SU-DHL-6 (cell line): ENCODE results near the gene PPIA.

Experiments used
- H2AFZ ChIP-seq: fragments of 200-600 bp; sonication (generic); 2 replicates; pipeline ENCODE4 v1.6.1; 2014; ENCODE audit warnings: low read depth, mild to moderate bottlenecking, moderate library complexity, mixed read lengths, antibody characterized with exemption, low read length; ENCODE audit not compliant: severe bottlenecking
- H3F3A ChIP-seq: fragments of 200-600 bp; shearing (Covaris generic); 2 replicates; pipeline ENCODE4 v1.6.0; 2016; ENCODE audit warnings: antibody characterized with exemption, mild to moderate bottlenecking; ENCODE audit not compliant: insufficient read depth
- H3K27ac ChIP-seq: fragments of 200-600 bp; sonication (generic); 2 replicates; pipeline ENCODE4 v1.5.1; 2016; ENCODE audit warnings: low read depth, mild to moderate bottlenecking, low read length, moderate library complexity, mixed read lengths
- H3K27me3 ChIP-seq: fragments of 200-600 bp; sonication (generic), shearing (Covaris generic); 2 replicates; pipeline ENCODE4 v1.6.0; 2014; ENCODE audit warnings: mild to moderate bottlenecking, low read length
- H3K36me3 ChIP-seq: fragments of 200-600 bp; sonication (generic); 2 replicates; pipeline ENCODE4 v1.6.1; 2014; ENCODE audit warnings: mild to moderate bottlenecking, low read length, mixed read lengths
- H3K4me2 ChIP-seq: fragments of 300-600, 200-600 bp; shearing (Covaris generic), sonication (generic); 2 replicates; pipeline ENCODE4 v1.6.0; 2014; ENCODE audit warnings: low read length, low read depth, mild to moderate bottlenecking; ENCODE audit not compliant: poor library complexity, severe bottlenecking
- H3K4me3 ChIP-seq: fragments of 200-600 bp; sonication (generic); 2 replicates; pipeline ENCODE4 v1.5.1; 2014; ENCODE audit warnings: antibody characterized with exemption, low read length, mild to moderate bottlenecking, mixed read lengths; ENCODE audit not compliant: insufficient read depth, poor library complexity, severe bottlenecking
- H3K79me2 ChIP-seq: fragments of 200-600 bp; sonication (generic); 2 replicates; pipeline ENCODE4 v1.6.1; 2014; ENCODE audit warnings: mild to moderate bottlenecking, low read length, moderate library complexity; ENCODE audit not compliant: insufficient read depth
- H3K9ac ChIP-seq: fragments of 200-600 bp; sonication (generic); 2 replicates; pipeline ENCODE4 v1.7.0; 2014; ENCODE audit warnings: mild to moderate bottlenecking, low read length
- H3K9me2 ChIP-seq: fragments of 200-600 bp; sonication (generic); replicated peaks from 2 replicates; pipeline ENCODE4 v1.6.1; 2014; ENCODE audit warnings: low read length; ENCODE audit not compliant: insufficient read depth
- H3K9me3 ChIP-seq: fragments of 200-600 bp; sonication (generic); 2 replicates; pipeline ENCODE4 v1.6.1; 2014; ENCODE audit warnings: low read length, mixed read lengths; ENCODE audit not compliant: insufficient read depth
- H4K20me1 ChIP-seq: fragments of 200-600 bp; sonication (generic); 2 replicates; pipeline ENCODE4 v1.6.1; 2014; ENCODE audit warnings: low read depth, mild to moderate bottlenecking, antibody characterized with exemption, low read length, moderate library complexity, mixed read lengths
- CTCF ChIP-seq: fragments of 200-600 bp; sonication (generic); IDR thresholded peaks from one replicate; pipeline ENCODE4 v1.5.1; 2017; ENCODE audit warnings: antibody characterized with exemption, mild to moderate bottlenecking, low read length, moderate library complexity; ENCODE audit not compliant: insufficient read depth, poor library complexity, severe bottlenecking
- EZH2phosphoT487 ChIP-seq: fragments of 200-600 bp; sonication (generic), shearing (Covaris generic); conservative IDR thresholded peaks from 2 replicates; pipeline ENCODE4 v1.6.1; 2018; ENCODE audit warnings: mild to moderate bottlenecking, antibody characterized with exemption, low read length, moderate library complexity, mixed read lengths

The PPIA gene

DNA sequence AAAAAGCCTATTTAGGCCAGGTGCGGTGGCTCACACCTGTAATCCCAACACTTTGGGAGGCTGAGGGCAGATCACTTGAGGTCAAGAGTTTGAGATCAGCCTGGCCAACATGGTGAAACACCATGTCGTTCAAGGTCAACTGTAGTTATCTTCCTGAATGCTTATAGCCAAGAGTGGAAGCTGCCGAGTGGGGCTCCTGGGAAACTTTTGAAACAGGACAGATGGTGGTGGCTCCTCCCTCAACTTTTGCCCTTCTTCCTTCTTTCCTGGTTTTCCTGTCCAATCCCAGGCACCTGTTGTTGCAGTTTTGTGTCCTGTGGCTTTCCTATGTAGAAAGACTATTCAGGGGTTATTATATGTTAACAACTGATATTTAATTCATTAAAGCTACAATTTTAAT lies 8.7 kb upstream of the PPIA start:
- Histone ChIP-seq H3K79me2 (no peaks in the 10 kb centered on the region), H3K9me2 (no peaks in the 10 kb centered on the region), H3K9me3 (peaks cover 5% of the 10 kb centered on the region; the same call in 1 of the 2 replicates), H2AFZ (no peak overlapping the region), H3K9ac (no peak overlapping the region), H3K27ac (no peak overlapping the region), H3K27me3 (no peaks in the 10 kb centered on the region), H3F3A (peaks cover 11% of the 10 kb centered on the region; the same call in 1 of the 2 replicates), H3K4me3 (no peak overlapping the region), H3K36me3 (no peaks in the 10 kb centered on the region), H4K20me1 (no peaks in the 10 kb centered on the region), H3K4me2 (no peak overlapping the region)
- TF ChIP-seq CTCF = no peak
- no peak for TF ChIP-seq EZH2phosphoT487

- Histone ChIP-seq H3K4me3 (no peak overlapping the region), H3K9ac (no peak overlapping the region), H3K27me3 (no peaks in the 10 kb centered on the region), H3K79me2 (peaks cover under 1% of the 10 kb centered on the region; the same call in 1 of the 2 replicates), H2AFZ (no peak overlapping the region), H3K9me2 (no peaks in the 10 kb centered on the region), H3F3A (peaks cover 21% of the 10 kb centered on the region; the same call in 1 of the 2 replicates), H4K20me1 (no peaks in the 10 kb centered on the region), H3K36me3 (no peaks in the 10 kb centered on the region), H3K27ac (no peak overlapping the region), H3K9me3 (no peaks in the 10 kb centered on the region), H3K4me2 (no peak overlapping the region)
- TF ChIP-seq CTCF (no peak), EZH2phosphoT487 (no peak)
Measured at GRCh38 chr7:44789990-44790389, 6.5 kb upstream of the PPIA start.

GRCh38 chr7:44791278-44792219 lies 4.9 kb upstream of the PPIA start:
- TF ChIP-seq EZH2phosphoT487 (no peak), CTCF (no peak)
- Histone ChIP-seq H3K27me3 (no peaks in the 10 kb centered on the region), H4K20me1 (no peaks in the 10 kb centered on the region), H3K36me3 (no peaks in the 10 kb centered on the region), H3K4me2 (no peak overlapping the region), H3F3A (peaks cover 21% of the 10 kb centered on the region; the same call in 1 of the 2 replicates), H3K9me2 (no peaks in the 10 kb centered on the region), H3K27ac (no peak overlapping the region), H3K4me3 (no peak overlapping the region), H3K9me3 (no peaks in the 10 kb centered on the region), H3K9ac (no peak overlapping the region), H3K79me2 (peaks cover 13% of the 10 kb centered on the region), H2AFZ (no peak overlapping the region)
